Smooth muscle cell of the brain vasculature (primary cell): Measurements from ENCODE around the gene MYZAP.

Experiments used
- DNase-seq: peaks from one replicate; pipeline ENCODE4 v3.0.0-alpha.2; 2012; ENCODE audit warnings: low read depth, low spot score

Gene MYZAP

GRCh38 chr15:57662091-57662744, 70.5 kb downstream of the MYZAP start:
- DNase-seq, result no peak

- DNase-seq, result no peak
These were observed 71.1 kb downstream of the MYZAP start for GRCh38 chr15:57662802-57663201.

- no peak for DNase-seq
These were observed 71.6 kb downstream of the MYZAP start for GRCh38 chr15:57663262-57663661.

- no peak for DNase-seq
These were observed 73.5 kb downstream of the MYZAP start for GRCh38 chr15:57665194-57665593.

- DNase-seq, result no peak
These were observed 74.2 kb downstream of the MYZAP start for GRCh38 chr15:57665939-57666338.

GRCh38 chr15:57667171-57667849, 75.6 kb downstream of the MYZAP start:
- DNase-seq, result no peak

GRCh38 chr15:57668016-57668415, 76.3 kb downstream of the MYZAP start:
- DNase-seq, result no peak

- DNase-seq, result no peak
These were observed 79.9 kb downstream of the MYZAP start for GRCh38 chr15:57671636-57672035.

GRCh38 chr15:57675481-57676181, 83.9 kb downstream of the MYZAP start:
- DNase-seq, result no peak

GRCh38 chr15:57676585-57676984, 84.9 kb downstream of the MYZAP start:
- DNase-seq, result no peak

- no peak for DNase-seq
These were observed 85.5 kb downstream of the MYZAP start for GRCh38 chr15:57677204-57677603.

- no peak for DNase-seq
These were observed 88.3 kb downstream of the MYZAP start for GRCh38 chr15:57680021-57680420.

- DNase-seq, result no peak
These were observed 89.3 kb downstream of the MYZAP start for GRCh38 chr15:57681011-57681410.

GRCh38 chr15:57683481-57683880, 91.8 kb downstream of the MYZAP start:
- DNase-seq, result no peak

- DNase-seq, result no peak
These were observed 92.9 kb downstream of the MYZAP start for GRCh38 chr15:57684491-57685151.

GRCh38 chr15:57685306-57686095, 93.8 kb downstream of the MYZAP start:
- no peak for DNase-seq

- DNase-seq, result no peak
These were observed 95.0 kb downstream of the MYZAP start for GRCh38 chr15:57686657-57687056.

GRCh38 chr15:57690341-57690966, 98.8 kb downstream of the MYZAP start:
- no peak for DNase-seq

GRCh38 chr15:57691082-57691481, 99.4 kb downstream of the MYZAP start:
- DNase-seq, result no peak

GRCh38 chr15:57692709-57693108, 101.0 kb downstream of the MYZAP start:
- DNase-seq, result peak; percentile 35

- no peak for DNase-seq
These were observed 102.6 kb downstream of the MYZAP start for GRCh38 chr15:57694279-57694678.
